ENCODE results near the gene GAREM1.
"Not testable (repeated sequence)": the region's sequence is repeated elsewhere in the genome, so short reads cannot be mapped to it uniquely, and the experiment has no call there.

Gene GAREM1

GRCh38 chr18:32302806-32303205 lies 167.9 kb downstream of the GAREM1 start:
- no peak for ATAC-seq (ENCODE audit: low read depth)
- Mint-ChIP-seq H3K27me3 (peaks cover 1% of the 10 kb centered on the region), H3K4me3 (no peak overlapping the region), H3K36me3 (no peaks in the 10 kb centered on the region), H3K27ac (no peak overlapping the region), H3K4me1 (no peaks in the 10 kb centered on the region), H3K9me3 (peaks cover 3% of the 10 kb centered on the region)
- DNase-seq (ENCODE audit: low spot score in 2 of 2), result no peak

GRCh38 chr18:32301976-32302743 lies 168.5 kb downstream of the GAREM1 start:
- no peaks in the 10 kb centered on the region for H3K36me3 Mint-ChIP-seq
- ATAC-seq (ENCODE audit: low read depth), result no peak

GRCh38 chr18:32301361-32301760 lies 169.3 kb downstream of the GAREM1 start:
- ATAC-seq (ENCODE audit: low read depth) (no peak), DNase-seq (ENCODE audit: low spot score in 2 of 2) (no peak)
- Mint-ChIP-seq H3K9me3 (peaks cover 3% of the 10 kb centered on the region), H3K4me1 (no peaks in the 10 kb centered on the region), H3K27ac (no peak overlapping the region), H3K27me3 (peaks cover 3% of the 10 kb centered on the region), H3K36me3 (no peaks in the 10 kb centered on the region), H3K4me3 (no peak overlapping the region)

More at GRCh38 chr18:32301976-32302743, 168.5 kb downstream of the GAREM1 start:
- Mint-ChIP-seq H3K27ac (no peak overlapping the region), H3K4me1 (no peaks in the 10 kb centered on the region), H3K9me3 (peaks cover 3% of the 10 kb centered on the region), H3K27me3 (peaks cover 3% of the 10 kb centered on the region), H3K4me3 (no peak overlapping the region)
- DNase-seq (ENCODE audit: low spot score in 2 of 2), result no peak

GRCh38 chr18:32300914-32301313 lies 169.8 kb downstream of the GAREM1 start:
- H3K27ac Mint-ChIP-seq, result no peak overlapping the region
- H3K27me3 Mint-ChIP-seq, result peaks cover 3% of the 10 kb centered on the region
- DNase-seq (ENCODE audit: low spot score in 2 of 2), result no peak
- H3K4me1 Mint-ChIP-seq, result no peaks in the 10 kb centered on the region
- ATAC-seq (ENCODE audit: low read depth), result no peak
- H3K9me3 Mint-ChIP-seq, result peaks cover 3% of the 10 kb centered on the region
- H3K36me3 Mint-ChIP-seq, result no peaks in the 10 kb centered on the region
- H3K4me3 Mint-ChIP-seq, result no peak overlapping the region

GRCh38 chr18:32299484-32299883 lies 171.2 kb downstream of the GAREM1 start:
- Mint-ChIP-seq H3K27me3 (peaks cover 3% of the 10 kb centered on the region), H3K27ac (no peak overlapping the region), H3K4me1 (no peaks in the 10 kb centered on the region), H3K9me3 (peaks cover 2% of the 10 kb centered on the region), H3K4me3 (no peak overlapping the region), H3K36me3 (no peaks in the 10 kb centered on the region)
- DNase-seq (ENCODE audit: low spot score in 2 of 2) (no peak), ATAC-seq (ENCODE audit: low read depth) (no peak)

- Mint-ChIP-seq H3K4me3 (no peak overlapping the region), H3K36me3 (no peaks in the 10 kb centered on the region), H3K27me3 (peaks cover 1% of the 10 kb centered on the region), H3K4me1 (no peaks in the 10 kb centered on the region), H3K27ac (no peak overlapping the region), H3K9me3 (no peaks in the 10 kb centered on the region)
- no peak for ATAC-seq (ENCODE audit: low read depth)
- DNase-seq (ENCODE audit: low spot score in 2 of 2), result no peak
These were observed 172.5 kb downstream of the GAREM1 start for GRCh38 chr18:32298171-32298667.

- Mint-ChIP-seq H3K4me3 (no peak overlapping the region), H3K27ac (no peak overlapping the region), H3K27me3 (peaks cover 1% of the 10 kb centered on the region), H3K9me3 (no peaks in the 10 kb centered on the region), H3K36me3 (no peaks in the 10 kb centered on the region), H3K4me1 (no peaks in the 10 kb centered on the region)
- DNase-seq (ENCODE audit: low spot score in 2 of 2) (no peak), ATAC-seq (ENCODE audit: low read depth) (no peak)
These were observed 173.0 kb downstream of the GAREM1 start for GRCh38 chr18:32297579-32298170.

- no peak for DNase-seq (ENCODE audit: low spot score in 2 of 2)
- no peaks in the 10 kb centered on the region for H3K36me3 Mint-ChIP-seq
- H3K27me3 Mint-ChIP-seq, result peaks cover 1% of the 10 kb centered on the region
- H3K4me1 Mint-ChIP-seq, result no peaks in the 10 kb centered on the region
- no peak overlapping the region for H3K27ac Mint-ChIP-seq
- no peaks in the 10 kb centered on the region for H3K9me3 Mint-ChIP-seq
- no peak overlapping the region for H3K4me3 Mint-ChIP-seq
- no peak for ATAC-seq (ENCODE audit: low read depth)
These were observed 173.8 kb downstream of the GAREM1 start for GRCh38 chr18:32296851-32297250.

- Mint-ChIP-seq H3K4me1 (no peaks in the 10 kb centered on the region), H3K27ac (no peak overlapping the region), H3K36me3 (no peaks in the 10 kb centered on the region), H3K9me3 (no peaks in the 10 kb centered on the region), H3K4me3 (no peak overlapping the region), H3K27me3 (peaks cover 1% of the 10 kb centered on the region)
- ATAC-seq (ENCODE audit: low read depth) (no peak), DNase-seq (ENCODE audit: low spot score in 2 of 2) (no peak)
These were observed 175.1 kb downstream of the GAREM1 start for GRCh38 chr18:32295604-32296003.

GRCh38 chr18:32293107-32293506 lies 177.6 kb downstream of the GAREM1 start:
- Mint-ChIP-seq H3K27me3 (peaks cover 1% of the 10 kb centered on the region), H3K4me3 (no peak overlapping the region), H3K27ac (no peak overlapping the region), H3K4me1 (no peaks in the 10 kb centered on the region), H3K9me3 (no peaks in the 10 kb centered on the region), H3K36me3 (no peaks in the 10 kb centered on the region)
- ATAC-seq (ENCODE audit: low read depth) (no peak), DNase-seq (ENCODE audit: low spot score in 2 of 2) (no peak)

- not testable (repeated sequence) for H3K4me1 Mint-ChIP-seq; H3K4me3 Mint-ChIP-seq; H3K9me3 Mint-ChIP-seq; ATAC-seq (ENCODE audit: low read depth); DNase-seq (ENCODE audit: low spot score in 2 of 2); H3K27ac Mint-ChIP-seq; H3K27me3 Mint-ChIP-seq; H3K36me3 Mint-ChIP-seq
These were observed 179.1 kb downstream of the GAREM1 start for GRCh38 chr18:32291623-32292022.

GRCh38 chr18:32290810-32291209 lies 179.9 kb downstream of the GAREM1 start:
- Mint-ChIP-seq H3K27me3 (no peaks in the 10 kb centered on the region), H3K9me3 (no peaks in the 10 kb centered on the region), H3K4me1 (no peaks in the 10 kb centered on the region), H3K27ac (no peak overlapping the region), H3K4me3 (no peak overlapping the region), H3K36me3 (no peaks in the 10 kb centered on the region)
- no peak for ATAC-seq (ENCODE audit: low read depth)
- no peak for DNase-seq (ENCODE audit: low spot score in 2 of 2)

- Mint-ChIP-seq H3K4me1 (no peaks in the 10 kb centered on the region), H3K4me3 (no peak overlapping the region), H3K27me3 (no peaks in the 10 kb centered on the region), H3K27ac (no peak overlapping the region), H3K36me3 (no peaks in the 10 kb centered on the region), H3K9me3 (no peaks in the 10 kb centered on the region)
- DNase-seq (ENCODE audit: low spot score in 2 of 2), result no peak
- no peak for ATAC-seq (ENCODE audit: low read depth)
These were observed 181.1 kb downstream of the GAREM1 start for GRCh38 chr18:32289483-32290075.

- H3K36me3 Mint-ChIP-seq, result no peaks in the 10 kb centered on the region
- H3K27me3 Mint-ChIP-seq, result no peaks in the 10 kb centered on the region
- no peaks in the 10 kb centered on the region for H3K9me3 Mint-ChIP-seq
- no peak overlapping the region for H3K27ac Mint-ChIP-seq
- DNase-seq (ENCODE audit: low spot score in 2 of 2) (no peak), ATAC-seq (ENCODE audit: low read depth) (no peak)
- no peaks in the 10 kb centered on the region for H3K4me1 Mint-ChIP-seq
- no peak overlapping the region for H3K4me3 Mint-ChIP-seq
These were observed 182.8 kb downstream of the GAREM1 start for GRCh38 chr18:32287873-32288272.

Data from memory B cell (primary cell).